DOHH2 (cell line): ENCODE measurements around the gene F8A3.

ENCODE experiments used
- CTCF ChIP-seq: fragments of 200-600 bp; sonication (generic); IDR thresholded peaks from one replicate; pipeline ENCODE4 v1.5.1; 2014; ENCODE audit warnings: antibody characterized with exemption, mild to moderate bottlenecking, low read depth, low read length; ENCODE audit not compliant: poor library complexity, severe bottlenecking
- EZH2phosphoT487 ChIP-seq: fragments of 200-600 bp; sonication (generic); IDR thresholded peaks from 2 replicates; pipeline ENCODE4 v1.6.1; 2017; ENCODE audit warnings: borderline replicate concordance, mild to moderate bottlenecking, antibody characterized with exemption, low read length, moderate library complexity, mixed read lengths

- no peak for TF ChIP-seq CTCF
- TF ChIP-seq EZH2phosphoT487 = no peak
Observed at GRCh38 chrX:155435744-155436112, 22.7 kb downstream of the F8A3 start.
